Thyroid gland (tissue), 4 donors: ENCODE results near the gene HOMER2.

ENCODE experiments used
- POLR2A ChIP-seq, 2 donors: fragments of 450-650 bp; IDR thresholded peaks; one replicate each; pipeline ENCODE4 v1.6.1; 2017; ENCODE audit warnings: antibody characterized with exemption in 2 of 2, mild to moderate bottlenecking in 2 of 2, moderate library complexity in 1 of 2
- TF ChIP-seq, protein P1 (sequence below), 6 experiments: fragments of 200-600 bp in 3 of 6; fragments of 450-650 bp in 3 of 6; sonication (generic) in 3 of 6; IDR thresholded peaks; one replicate each; pipeline ENCODE4 v1.5.1; 2016 to 2019; ENCODE audit warnings: antibody characterized with exemption in 6 of 6, mild to moderate bottlenecking in 2 of 6, inconsistent platforms in 1 of 6, moderate library complexity in 1 of 6

DNA sequence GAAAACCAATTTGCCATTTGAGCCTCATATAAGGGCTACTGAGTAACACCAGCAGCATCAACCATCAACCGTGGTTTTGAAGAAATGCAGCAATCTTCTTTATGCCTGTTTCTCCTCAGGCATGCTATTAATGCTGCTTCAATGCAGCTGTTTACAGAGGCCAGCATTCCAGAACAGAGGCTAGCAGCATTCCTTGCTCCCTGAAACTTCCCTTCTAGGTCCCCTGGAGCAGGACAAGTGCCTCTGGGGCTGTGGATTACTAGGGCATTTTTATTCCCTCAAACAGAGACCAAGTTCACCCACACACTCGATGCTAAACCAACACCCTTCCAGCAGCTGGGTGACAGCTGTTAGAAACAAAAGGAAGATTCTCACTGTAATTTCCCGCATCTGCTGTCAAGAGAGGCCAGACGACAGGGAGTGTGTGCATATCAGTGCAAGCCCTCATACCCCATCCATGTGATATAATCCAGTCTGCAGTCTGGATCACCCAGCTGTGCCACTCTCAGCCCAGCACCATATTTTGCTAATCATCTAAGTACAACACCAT is 57.5 kb downstream of the HOMER2 start:
- TF ChIP-seq, protein P1, sequence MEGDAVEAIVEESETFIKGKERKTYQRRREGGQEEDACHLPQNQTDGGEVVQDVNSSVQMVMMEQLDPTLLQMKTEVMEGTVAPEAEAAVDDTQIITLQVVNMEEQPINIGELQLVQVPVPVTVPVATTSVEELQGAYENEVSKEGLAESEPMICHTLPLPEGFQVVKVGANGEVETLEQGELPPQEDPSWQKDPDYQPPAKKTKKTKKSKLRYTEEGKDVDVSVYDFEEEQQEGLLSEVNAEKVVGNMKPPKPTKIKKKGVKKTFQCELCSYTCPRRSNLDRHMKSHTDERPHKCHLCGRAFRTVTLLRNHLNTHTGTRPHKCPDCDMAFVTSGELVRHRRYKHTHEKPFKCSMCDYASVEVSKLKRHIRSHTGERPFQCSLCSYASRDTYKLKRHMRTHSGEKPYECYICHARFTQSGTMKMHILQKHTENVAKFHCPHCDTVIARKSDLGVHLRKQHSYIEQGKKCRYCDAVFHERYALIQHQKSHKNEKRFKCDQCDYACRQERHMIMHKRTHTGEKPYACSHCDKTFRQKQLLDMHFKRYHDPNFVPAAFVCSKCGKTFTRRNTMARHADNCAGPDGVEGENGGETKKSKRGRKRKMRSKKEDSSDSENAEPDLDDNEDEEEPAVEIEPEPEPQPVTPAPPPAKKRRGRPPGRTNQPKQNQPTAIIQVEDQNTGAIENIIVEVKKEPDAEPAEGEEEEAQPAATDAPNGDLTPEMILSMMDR (IDR thresholded peaks at IDR 0.05) = no peak
- no peak for TF ChIP-seq POLR2A (IDR thresholded peaks at IDR 0.05)
